OCI-M2 (cell line): ENCODE data around the gene CCL11.

ENCODE experiments used
- DNase-seq: peaks from one replicate; lab custom pipeline; 2025; ENCODE audit not compliant: unreplicated experiment; lab: John Stamatoyannopoulos, UW

CCL11 gene

GRCh38 chr17:34285286-34285792 is at the start of gene CCL11:
Gene CCL11, plus strand, starts transcription at chr17:34285742. Its CDS starts 67 bp downstream, at chr17:34285809.
- DNase-seq: no peak

- DNase-seq: no peak
Measured at GRCh38 chr17:34236281-34236892, 49.2 kb upstream of the CCL11 start.

- no peak for DNase-seq
Measured at GRCh38 chr17:34237458-34237857, 48.1 kb upstream of the CCL11 start.

- DNase-seq: no peak
Measured at GRCh38 chr17:34241062-34241461, 44.5 kb upstream of the CCL11 start.

- no peak for DNase-seq
Measured at GRCh38 chr17:34242587-34243363, 42.8 kb upstream of the CCL11 start.

GRCh38 chr17:34243364-34244320 is 41.9 kb upstream of the CCL11 start:
- no peak for DNase-seq

GRCh38 chr17:34245351-34245905 is 40.1 kb upstream of the CCL11 start:
- DNase-seq: no peak

- no peak for DNase-seq
Measured at GRCh38 chr17:34246446-34246845, 39.1 kb upstream of the CCL11 start.

- DNase-seq: no peak
Measured at GRCh38 chr17:34246881-34247280, 38.7 kb upstream of the CCL11 start.

- no peak for DNase-seq
Measured at GRCh38 chr17:34248511-34249024, 37.0 kb upstream of the CCL11 start.

GRCh38 chr17:34249061-34249460 is 36.5 kb upstream of the CCL11 start:
- no peak for DNase-seq

- DNase-seq: no peak
Measured at GRCh38 chr17:34249478-34249877, 36.1 kb upstream of the CCL11 start.

- DNase-seq: no peak
Measured at GRCh38 chr17:34251186-34251585, 34.4 kb upstream of the CCL11 start.

- DNase-seq: no peak
Measured at GRCh38 chr17:34252095-34252443, 33.5 kb upstream of the CCL11 start.

- DNase-seq: no peak
Measured at GRCh38 chr17:34252444-34253138, 33.0 kb upstream of the CCL11 start.

GRCh38 chr17:34253139-34253525 is 32.4 kb upstream of the CCL11 start:
- no peak for DNase-seq

- DNase-seq: no peak
Measured at GRCh38 chr17:34254146-34254545, 31.4 kb upstream of the CCL11 start.

GRCh38 chr17:34254651-34255380 is 30.7 kb upstream of the CCL11 start, which contains the start of gene CCL2:
Gene CCL2, plus strand, starts transcription at chr17:34255285. Its CDS starts 65 bp downstream, at chr17:34255350.
- no peak for DNase-seq

- DNase-seq: no peak
Measured at GRCh38 chr17:34255381-34255732, 30.2 kb upstream of the CCL11 start.

- no peak for DNase-seq
Measured at GRCh38 chr17:34255841-34256240, 29.7 kb upstream of the CCL11 start.
